Neuronal stem cell (in vitro differentiated cells): Measurements from ENCODE around the gene COX10.

Experiments
- DNase-seq: peaks from one replicate; pipeline ENCODE4 v3.0.0-alpha.2; 2013; ENCODE audit warnings: low spot score
- H2AFZ ChIP-seq: one replicate; pipeline ENCODE4 v1.6.1; 2013; ENCODE audit warnings: mild to moderate bottlenecking, low read length, inconsistent platforms
- H2AK5ac ChIP-seq: 2 replicates; pipeline ENCODE4 v1.6.1; 2013; ENCODE audit warnings: low read depth, mild to moderate bottlenecking, inconsistent platforms, low read length, moderate library complexity, mixed read lengths
- H2BK120ac ChIP-seq: 2 replicates; pipeline ENCODE4 v1.6.1; 2013; ENCODE audit warnings: low read depth, mild to moderate bottlenecking, inconsistent platforms, low read length, moderate library complexity, mixed read lengths
- H2BK12ac ChIP-seq: one replicate; pipeline ENCODE4 v1.6.1; 2013; ENCODE audit warnings: low read length, inconsistent platforms
- H2BK15ac ChIP-seq: 2 replicates; pipeline ENCODE4 v1.6.1; 2013; ENCODE audit warnings: mild to moderate bottlenecking, low read length, inconsistent platforms, mixed read lengths
- H2BK5ac ChIP-seq: one replicate; pipeline ENCODE4 v1.6.1; 2013; ENCODE audit warnings: inconsistent platforms, mild to moderate bottlenecking, low read length, moderate library complexity
- H3K14ac ChIP-seq: one replicate; pipeline ENCODE4 v1.6.1; 2013; ENCODE audit warnings: low read length, inconsistent platforms
- H3K18ac ChIP-seq: 2 replicates; pipeline ENCODE4 v1.6.1; 2013; ENCODE audit warnings: low read length, inconsistent platforms
- H3K23ac ChIP-seq: 2 replicates; pipeline ENCODE4 v1.6.1; 2013; ENCODE audit warnings: low read depth, mild to moderate bottlenecking, mixed read lengths, low read length, inconsistent platforms; ENCODE audit not compliant: poor library complexity
- H3K27ac ChIP-seq: replicated peaks from 3 replicates; pipeline ENCODE4 v1.5.1; 2013; ENCODE audit warnings: low read length, inconsistent platforms
- H3K27me3 ChIP-seq, 3 experiments: 2 replicates each; pipeline ENCODE4 v1.6.1; 2013; ENCODE audit warnings: low read length in 3 of 3, mild to moderate bottlenecking in 2 of 3, inconsistent platforms in 1 of 3, low read depth in 1 of 3, mixed read lengths in 1 of 3, moderate library complexity in 1 of 3; ENCODE audit not compliant: control insufficient read depth in 3 of 3, insufficient read depth in 3 of 3
- H3K36me3 ChIP-seq, 2 donors: replicated peaks in 1 of 2; 2 replicates each; pipeline ENCODE4 v1.6.1; 2013; ENCODE audit warnings: low read length in 2 of 2; ENCODE audit not compliant: control insufficient read depth in 2 of 2, insufficient read depth in 2 of 2
- H3K4ac ChIP-seq: 2 replicates; pipeline ENCODE4 v1.6.1; 2013; ENCODE audit warnings: inconsistent platforms, mild to moderate bottlenecking, low read length, moderate library complexity
- H3K4me1 ChIP-seq, 2 donors: 1 replicate in 1 of 2; 2 replicates in 1 of 2; pipeline ENCODE4 v1.6.1; 2013; ENCODE audit warnings: low read length in 2 of 2, low read depth in 1 of 2; ENCODE audit not compliant: control insufficient read depth in 2 of 2, insufficient read depth in 1 of 2
- H3K4me2 ChIP-seq: one replicate; pipeline ENCODE4 v1.6.1; 2013; ENCODE audit warnings: mild to moderate bottlenecking, low read length, inconsistent platforms; ENCODE audit not compliant: insufficient read depth, poor library complexity, severe bottlenecking
- H3K4me3 ChIP-seq, 2 donors: 2 replicates each; pipeline ENCODE4 v1.5.1; 2013; ENCODE audit warnings: low read length in 2 of 2, mild to moderate bottlenecking in 2 of 2, inconsistent platforms in 1 of 2, moderate library complexity in 1 of 2
- H3K79me1 ChIP-seq: one replicate; pipeline ENCODE4 v1.6.1; 2013; ENCODE audit warnings: low read depth, mild to moderate bottlenecking, inconsistent platforms, low read length, moderate library complexity
- H3K9ac ChIP-seq: one replicate; pipeline ENCODE4 v1.6.1; 2013; ENCODE audit warnings: mild to moderate bottlenecking, low read depth, low read length, inconsistent platforms; ENCODE audit not compliant: poor library complexity
- H3K9me3 ChIP-seq, 2 donors: replicated peaks in 1 of 2; 2 replicates each; pipeline versions ENCODE3 to v1.6.1; 2013; ENCODE audit warnings: low read length in 2 of 2, mild to moderate bottlenecking in 2 of 2, inconsistent platforms in 1 of 2, low read depth in 1 of 2, mixed read lengths in 1 of 2, moderate library complexity in 1 of 2; ENCODE audit not compliant: control insufficient read depth in 2 of 2, insufficient read depth in 1 of 2
- H4K8ac ChIP-seq: one replicate; pipeline ENCODE4 v1.6.1; 2013; ENCODE audit warnings: low read depth, mild to moderate bottlenecking, inconsistent platforms, low read length, moderate library complexity
- H4K91ac ChIP-seq: one replicate; pipeline ENCODE4 v1.6.1; 2013; ENCODE audit warnings: low read length, low read depth, mild to moderate bottlenecking, inconsistent platforms; ENCODE audit not compliant: poor library complexity
- WGBS, 2 donors: extraction: QIAGEN DNeasy Blood & Tissue Kit; methylation state at CpG; one replicate each; pipeline ENCODE4 v1.1.7; 2013; ENCODE audit warnings: missing lambda C conversion rate in 2 of 2, mixed read lengths in 1 of 2; ENCODE audit not compliant: insufficient read length in 2 of 2, insufficient replicate concordance in 1 of 2; ENCODE audit errors: extremely low coverage in 2 of 2; 5-methylcytosine and 5-hydroxymethylcytosine counted together

Gene COX10

DNA sequence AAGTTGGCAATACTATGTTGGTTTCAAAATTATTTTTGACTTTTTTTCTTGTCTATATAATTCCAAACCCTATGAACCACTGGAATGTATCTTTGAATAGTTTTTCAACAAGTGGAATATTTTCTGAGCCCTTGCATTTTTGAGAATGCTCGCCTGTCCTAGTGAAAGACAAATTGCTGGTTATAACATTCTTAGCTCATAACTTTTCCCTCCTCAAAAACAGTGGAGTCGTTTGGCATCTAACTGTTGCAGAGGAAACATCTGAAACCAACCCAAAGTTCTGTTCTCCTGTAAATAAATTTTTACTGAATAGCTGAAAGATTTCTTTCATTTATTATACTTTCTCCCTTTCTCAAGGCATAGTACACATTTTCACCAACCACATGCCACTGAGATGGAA lies 11.3 kb upstream of the COX10 start:
- no peak overlapping the region for H4K91ac ChIP-seq
- peaks cover 3 to 21% of the 10 kb centered on the region in 2 donors for H3K9me3 ChIP-seq
- H2AK5ac ChIP-seq = no peak overlapping the region
- WGBS, 2 donors = no CpG with 5 or more reads among the region's 2 CpGs
- H3K14ac ChIP-seq = no peak overlapping the region
- DNase-seq = no peak
- H3K4me2 ChIP-seq = no peak overlapping the region
- H2BK120ac ChIP-seq = no peak overlapping the region
- no peak overlapping the region for H3K18ac ChIP-seq
- no peak overlapping the region for H2BK15ac ChIP-seq
- H3K27me3 ChIP-seq = no peaks in the 10 kb centered on the region
- H3K9ac ChIP-seq = no peak overlapping the region
- no peak overlapping the region for H2BK5ac ChIP-seq
- H3K36me3 ChIP-seq = peaks cover 5 to 43% of the 10 kb centered on the region in 2 donors
- H2AFZ ChIP-seq = no peak overlapping the region
- H3K4ac ChIP-seq = no peak overlapping the region
- no peak overlapping the region for H3K4me3 ChIP-seq
- no peak overlapping the region for H3K27ac ChIP-seq
- H3K4me1 ChIP-seq = no peaks in the 10 kb centered on the region
- no peaks in the 10 kb centered on the region for H3K79me1 ChIP-seq
- no peak overlapping the region for H4K8ac ChIP-seq
- H3K23ac ChIP-seq = no peak overlapping the region
- H2BK12ac ChIP-seq = no peak overlapping the region

DNA sequence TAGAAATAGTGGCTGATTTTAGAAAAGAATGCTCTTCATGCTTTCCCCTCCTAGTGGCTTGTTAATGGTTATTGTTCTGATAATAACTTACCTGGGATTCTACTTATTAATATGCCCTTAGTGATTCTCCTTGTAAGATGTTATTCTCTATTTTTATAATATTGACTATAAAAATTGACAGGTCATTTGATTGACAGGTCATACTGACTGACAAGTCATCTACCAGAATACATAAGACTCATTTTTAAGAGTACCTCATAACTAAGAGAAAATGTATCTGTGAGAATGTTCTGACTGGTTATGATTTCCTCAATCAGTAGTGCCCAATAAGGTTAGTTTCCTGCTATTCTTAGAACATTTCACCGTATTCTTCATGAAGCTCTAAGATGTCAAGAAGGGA lies 8.6 kb upstream of the COX10 start:
- Histone ChIP-seq H3K4ac (no peak overlapping the region), H2AK5ac (no peak overlapping the region), H3K18ac (no peak overlapping the region), H3K9ac (no peak overlapping the region), H2AFZ (no peak overlapping the region), H3K27ac (no peak overlapping the region), H3K4me2 (no peak overlapping the region), H3K4me3 (no peak overlapping the region), H3K4me1 (no peaks in the 10 kb centered on the region), H3K14ac (no peak overlapping the region), H2BK120ac (no peak overlapping the region), H3K9me3 (peaks cover 3 to 45% of the 10 kb centered on the region in 2 donors), H4K91ac (no peak overlapping the region), H2BK5ac (no peak overlapping the region), H2BK15ac (no peak overlapping the region), H2BK12ac (no peak overlapping the region), H4K8ac (no peak overlapping the region), H3K27me3 (no peaks in the 10 kb centered on the region), H3K23ac (no peak overlapping the region), H3K36me3 (peaks cover 5 to 64% of the 10 kb centered on the region in 2 donors), H3K79me1 (no peaks in the 10 kb centered on the region)
- no peak for DNase-seq
- no CpG with 5 or more reads among the region's 1 CpG for WGBS, 2 donors

DNA sequence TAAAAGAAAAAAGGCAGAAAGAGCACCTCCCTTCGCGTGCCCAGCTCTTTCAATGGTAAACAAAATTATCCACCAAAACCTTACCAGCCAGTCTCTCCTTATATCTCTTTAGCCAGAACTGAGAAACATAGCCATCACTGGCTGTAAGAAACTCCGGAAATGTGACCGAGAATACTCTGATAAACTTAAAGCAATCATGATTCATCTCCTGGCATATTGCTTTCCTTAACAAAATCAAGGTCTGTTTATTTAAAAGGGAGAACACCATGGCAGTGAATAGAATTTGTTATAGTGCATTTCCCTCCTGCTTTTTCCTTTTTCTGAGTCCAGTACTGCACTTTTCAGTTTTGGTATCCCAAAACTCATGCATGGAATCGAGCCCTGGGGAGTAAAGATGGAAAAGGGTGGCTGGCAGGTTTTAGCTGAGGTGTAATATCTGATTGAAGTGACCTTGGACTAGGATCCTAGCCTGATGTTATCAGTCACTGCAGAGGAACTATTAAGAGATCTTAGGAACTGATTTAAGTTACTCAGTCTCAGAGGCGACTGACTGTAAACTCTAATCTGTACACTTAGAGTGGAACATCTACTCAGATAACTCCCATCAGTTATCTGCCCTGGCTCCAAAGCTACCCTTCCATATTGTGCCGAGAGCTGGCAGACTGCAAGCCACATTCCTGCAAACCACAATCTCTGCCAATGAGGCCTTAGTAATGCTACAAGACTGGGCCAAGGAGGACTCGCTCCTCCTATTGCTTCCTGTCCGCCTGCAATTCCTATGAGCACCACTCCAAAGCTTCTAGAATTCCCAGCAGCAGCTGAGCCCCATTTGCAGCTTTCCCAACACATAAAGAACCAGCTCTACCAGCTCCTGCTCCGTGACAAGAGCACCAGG lies 7.4 kb upstream of the COX10 start:
- no peak overlapping the region for H3K9ac ChIP-seq
- no peak overlapping the region for H3K4me3 ChIP-seq
- H3K23ac ChIP-seq = no peak overlapping the region
- no peak for DNase-seq
- H4K91ac ChIP-seq = no peak overlapping the region
- no peak overlapping the region for H2BK15ac ChIP-seq
- no peak overlapping the region for H3K4me2 ChIP-seq
- H3K18ac ChIP-seq = no peak overlapping the region
- no peaks in the 10 kb centered on the region for H3K27me3 ChIP-seq
- no CpG with 5 or more reads among the region's 10 CpGs for WGBS, 2 donors
- H2BK120ac ChIP-seq = no peak overlapping the region
- no peaks in the 10 kb centered on the region for H3K4me1 ChIP-seq
- no peak overlapping the region for H2AK5ac ChIP-seq
- no peak overlapping the region for H4K8ac ChIP-seq
- H2AFZ ChIP-seq = no peak overlapping the region
- H3K4ac ChIP-seq = no peak overlapping the region
- no peak overlapping the region for H3K14ac ChIP-seq
- H3K36me3 ChIP-seq = peaks cover 5 to 66% of the 10 kb centered on the region in 2 donors
- H3K27ac ChIP-seq = no peak overlapping the region
- H2BK5ac ChIP-seq = no peak overlapping the region
- H2BK12ac ChIP-seq = no peak overlapping the region
- H3K9me3 ChIP-seq = peaks cover 3 to 44% of the 10 kb centered on the region in 2 donors
- no peaks in the 10 kb centered on the region for H3K79me1 ChIP-seq

DNA sequence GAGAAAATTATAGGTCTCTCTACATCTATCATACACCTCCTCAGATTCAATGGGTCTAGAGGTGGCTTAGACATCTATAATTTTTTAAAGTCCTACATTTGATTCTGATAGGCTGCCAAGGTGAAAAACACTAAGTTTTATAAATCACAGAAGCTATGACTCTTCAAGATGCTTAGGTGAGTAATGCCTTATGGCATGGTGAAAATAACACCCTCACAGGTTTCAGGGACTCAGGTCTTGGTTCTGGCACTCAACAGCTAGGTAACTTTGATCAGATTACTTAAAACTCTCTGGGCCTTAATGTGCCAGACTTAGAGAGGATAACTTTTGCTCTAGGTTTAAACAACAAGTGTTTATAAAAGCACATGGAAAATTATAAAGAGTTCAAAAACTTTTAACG lies 2.0 kb upstream of the COX10 start:
- no peak overlapping the region for H4K8ac ChIP-seq
- H3K27ac ChIP-seq = no peak overlapping the region
- H2AK5ac ChIP-seq = no peak overlapping the region
- H3K36me3 ChIP-seq = peaks cover 0 to 44% of the 10 kb centered on the region in 2 donors
- no peak overlapping the region for H2BK15ac ChIP-seq
- H3K27me3 ChIP-seq = no peaks in the 10 kb centered on the region
- no peak overlapping the region for H3K9ac ChIP-seq
- no peak overlapping the region for H3K14ac ChIP-seq
- H2BK5ac ChIP-seq = no peak overlapping the region
- H4K91ac ChIP-seq = no peak overlapping the region
- H3K23ac ChIP-seq = no peak overlapping the region
- peaks cover 4 to 6% of the 10 kb centered on the region in 2 donors for H3K4me1 ChIP-seq
- no peak overlapping the region for H2AFZ ChIP-seq
- H3K18ac ChIP-seq = no peak overlapping the region
- H3K4ac ChIP-seq = no peak overlapping the region
- H3K9me3 ChIP-seq = peaks cover under 1 to 45% of the 10 kb centered on the region in 2 donors
- WGBS, 2 donors = no CpG with 5 or more reads among the region's 1 CpG
- DNase-seq = no peak
- no peak overlapping the region for H3K4me3 ChIP-seq
- no peak overlapping the region for H3K4me2 ChIP-seq
- no peak overlapping the region for H2BK12ac ChIP-seq
- H2BK120ac ChIP-seq = no peak overlapping the region
- H3K79me1 ChIP-seq = peaks cover 2% of the 10 kb centered on the region
